H1 (cell line): Measurements from ENCODE around the gene TCAP. TPM values are rescaled to one million over a fixed set of nuclear protein-coding genes. Genes with fewer than 3 reads are reported as not detected.

Source experiments
- SP2 ChIP-seq: IDR thresholded peaks from 2 replicates; pipeline ENCODE4 v1.6.1; 2012; ENCODE audit warnings: mild to moderate bottlenecking, low read length, inconsistent platforms
- polyA plus RNA-seq, 7 experiments: library from polyadenylated mRNA; depleted of rRNA in 3 of 7; stranded (reverse) in 5 of 7; unstranded in 2 of 7; fragments of >200 nt in 5 of 7; fragments of 200-250 nt in 2 of 7; gene quantifications; 1 replicate in 5 of 7; 2 replicates in 1 of 7; 4 replicates in 1 of 7; pipeline versions ENCODE4 v1.2.1 to v1.2.3, GENCODE V29; 2011 to 2013; ENCODE audit warnings: missing spikeins in 2 of 7, mixed read lengths in 2 of 7
- total RNA-seq: library from RNA; stranded (reverse); fragmentation: NEBNext Ultra II Directional; extraction: Animal tissue kit (Norgen Biotek cat#: 25700); gene quantifications from 2 replicates; pipeline ENCODE4 v1.2.1, GENCODE V29; 2021
- TF ChIP-seq, protein P1 (sequence below), 3 experiments: IDR thresholded peaks; 1 replicate in 2 of 3; 2 replicates in 1 of 3; pipeline versions ENCODE4 v1.5.1 to v1.6.1; 2011; ENCODE audit warnings: low read length in 3 of 3, mild to moderate bottlenecking in 3 of 3, inconsistent platforms in 2 of 3, low read depth in 1 of 3, moderate library complexity in 1 of 3; ENCODE audit not compliant: insufficient read depth in 1 of 3; ENCODE audit errors: control extremely low read depth in 1 of 3

Gene TCAP
- total and polyA plus RNA-seq, 2 of the 8 experiments (the other 6 are each of a cell fraction or from before 2014, with no cell fraction given), result 0.82 to 1.4 TPM

- TF ChIP-seq, protein P1, sequence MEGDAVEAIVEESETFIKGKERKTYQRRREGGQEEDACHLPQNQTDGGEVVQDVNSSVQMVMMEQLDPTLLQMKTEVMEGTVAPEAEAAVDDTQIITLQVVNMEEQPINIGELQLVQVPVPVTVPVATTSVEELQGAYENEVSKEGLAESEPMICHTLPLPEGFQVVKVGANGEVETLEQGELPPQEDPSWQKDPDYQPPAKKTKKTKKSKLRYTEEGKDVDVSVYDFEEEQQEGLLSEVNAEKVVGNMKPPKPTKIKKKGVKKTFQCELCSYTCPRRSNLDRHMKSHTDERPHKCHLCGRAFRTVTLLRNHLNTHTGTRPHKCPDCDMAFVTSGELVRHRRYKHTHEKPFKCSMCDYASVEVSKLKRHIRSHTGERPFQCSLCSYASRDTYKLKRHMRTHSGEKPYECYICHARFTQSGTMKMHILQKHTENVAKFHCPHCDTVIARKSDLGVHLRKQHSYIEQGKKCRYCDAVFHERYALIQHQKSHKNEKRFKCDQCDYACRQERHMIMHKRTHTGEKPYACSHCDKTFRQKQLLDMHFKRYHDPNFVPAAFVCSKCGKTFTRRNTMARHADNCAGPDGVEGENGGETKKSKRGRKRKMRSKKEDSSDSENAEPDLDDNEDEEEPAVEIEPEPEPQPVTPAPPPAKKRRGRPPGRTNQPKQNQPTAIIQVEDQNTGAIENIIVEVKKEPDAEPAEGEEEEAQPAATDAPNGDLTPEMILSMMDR (IDR thresholded peaks at IDR 0.05; ENCODE audit: control extremely low read depth in 1 of 3, insufficient read depth in 1 of 3, low read depth in 1 of 3, low read length in 3 of 3), result no peak
- no peak for TF ChIP-seq SP2
Measured at GRCh38 chr17:39650121-39650579, 15.0 kb upstream of the TCAP start (continued).
